Measurements from ENCODE around the gene COG2. TPM values are rescaled to one million over a fixed set of nuclear protein-coding genes. Genes with fewer than 3 reads are reported as not detected.

The COG2 gene
- total RNA-seq, 1 donor from 2014 or later = 8.4 TPM

GRCh38 chr1:230725256-230726012 is 83.2 kb downstream of the COG2 start:
- no peak for DNase-seq (ENCODE audit: low spot score in 2 of 2)
- no peaks in the 10 kb centered on the region for H3K27me3 ChIP-seq
- peaks cover 0 to 4% of the 10 kb centered on the region in 2 donors for H3K4me1 ChIP-seq
- no peak overlapping the region for H3K4me3 ChIP-seq
- H3K36me3 ChIP-seq = no peaks in the 10 kb centered on the region
- H3K9me3 ChIP-seq = no peaks in the 10 kb centered on the region
- intact Hi-C loops (cut with DNase I) = no loop called here
- H3K27ac ChIP-seq = no peak overlapping the region
- no peak for TF ChIP-seq CTCF (IDR thresholded peaks at IDR 0.05)

DNA sequence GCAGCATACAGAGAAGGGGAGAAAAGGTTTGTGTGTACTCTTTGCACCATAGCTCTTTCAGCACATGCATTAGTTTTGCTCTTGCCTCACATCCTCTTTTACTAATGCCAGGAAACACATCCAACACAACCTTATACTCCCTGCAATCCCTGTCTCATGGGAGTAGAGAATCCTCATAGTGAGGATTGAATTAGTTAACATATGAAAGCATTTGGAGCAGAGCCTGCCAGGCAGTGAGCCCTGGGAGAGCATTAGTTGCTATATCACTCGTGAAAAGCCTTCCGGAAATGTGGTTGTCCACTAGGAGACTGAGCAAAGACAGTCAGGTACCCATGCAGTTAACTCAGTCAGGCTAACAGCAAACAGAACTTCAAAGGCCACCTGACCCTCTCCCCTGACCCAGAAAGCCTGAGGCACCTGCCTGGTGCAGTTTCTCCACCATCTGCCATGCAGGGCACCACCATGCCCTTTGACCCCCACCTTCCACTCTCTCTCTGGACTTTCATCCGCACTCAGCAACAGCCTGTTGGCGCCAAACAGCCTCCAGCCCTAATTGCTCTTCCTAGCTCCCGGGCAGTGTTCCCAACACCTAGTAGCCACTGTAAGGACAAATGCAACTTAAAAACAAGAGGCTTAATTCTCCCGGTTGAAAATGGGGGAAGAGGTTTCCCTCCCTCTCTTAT is 86.6 kb downstream of the COG2 start:
- Histone ChIP-seq H3K27ac (no peak overlapping the region), H3K36me3 (no peaks in the 10 kb centered on the region), H3K27me3 (no peaks in the 10 kb centered on the region), H3K4me3 (no peak overlapping the region), H3K9me3 (no peaks in the 10 kb centered on the region), H3K4me1 (peaks cover 0 to 4% of the 10 kb centered on the region in 2 donors)
- intact Hi-C loops (cut with DNase I) = no loop called here
- TF ChIP-seq CTCF (IDR thresholded peaks at IDR 0.05) = no peak
- peak in 1 of 2 donors; percentile 50 for DNase-seq (ENCODE audit: low spot score in 2 of 2)

GRCh38 chr1:230730977-230731376 is 88.7 kb downstream of the COG2 start:
- H3K36me3 ChIP-seq = no peaks in the 10 kb centered on the region
- no peaks in the 10 kb centered on the region for H3K4me1 ChIP-seq
- TF ChIP-seq CTCF (IDR thresholded peaks at IDR 0.05) = no peak
- DNase-seq (ENCODE audit: low spot score in 2 of 2) = no peak
- no peak overlapping the region for H3K4me3 ChIP-seq
- H3K27ac ChIP-seq = no peak overlapping the region
- no peaks in the 10 kb centered on the region for H3K27me3 ChIP-seq
- intact Hi-C loops (cut with DNase I) = no loop called here
- H3K9me3 ChIP-seq = no peaks in the 10 kb centered on the region

GRCh38 chr1:230735447-230735846 is 93.2 kb downstream of the COG2 start:
- intact Hi-C loops (cut with DNase I) = no loop called here
- Histone ChIP-seq H3K4me3 (no peak overlapping the region), H3K9me3 (no peaks in the 10 kb centered on the region), H3K4me1 (no peaks in the 10 kb centered on the region), H3K36me3 (no peaks in the 10 kb centered on the region), H3K27me3 (no peaks in the 10 kb centered on the region), H3K27ac (no peak overlapping the region)
- TF ChIP-seq CTCF (IDR thresholded peaks at IDR 0.05) = no peak
- no peak for DNase-seq (ENCODE audit: low spot score in 2 of 2)

- Histone ChIP-seq H3K27ac (no peak overlapping the region), H3K9me3 (no peaks in the 10 kb centered on the region), H3K4me3 (no peak overlapping the region), H3K27me3 (no peaks in the 10 kb centered on the region), H3K36me3 (no peaks in the 10 kb centered on the region), H3K4me1 (no peaks in the 10 kb centered on the region)
- DNase-seq (ENCODE audit: low spot score in 2 of 2) = no peak
- no peak for TF ChIP-seq CTCF (IDR thresholded peaks at IDR 0.05)
- intact Hi-C loops (cut with DNase I) = no loop called here
Measured at GRCh38 chr1:230737622-230738262, 95.5 kb downstream of the COG2 start.

All from ascending aorta (tissue), 2 donors.